Loucy (cell line): Measurements from ENCODE around the gene DDN.

Source experiments
- H2AFZ ChIP-seq: fragments of 200-600 bp; sonication (generic); 2 replicates; pipeline ENCODE4 v1.6.0; 2016; ENCODE audit warnings: antibody characterized with exemption, mild to moderate bottlenecking, low read length, moderate library complexity
- H3F3A ChIP-seq: fragments of 200-600 bp; 2 replicates; pipeline ENCODE4 v1.6.0; 2016; ENCODE audit warnings: antibody characterized with exemption, low read depth, mild to moderate bottlenecking
- H3K27me3 ChIP-seq: fragments of 200-600 bp; sonication (generic); 2 replicates; pipeline ENCODE4 v1.6.1; 2014; ENCODE audit warnings: low read length, mild to moderate bottlenecking; ENCODE audit not compliant: insufficient read depth, poor library complexity, severe bottlenecking
- H3K36me3 ChIP-seq: fragments of 200-600 bp; sonication (generic); 2 replicates; pipeline ENCODE4 v1.6.1; 2016; ENCODE audit warnings: low read length; ENCODE audit not compliant: insufficient read depth
- H3K4me1 ChIP-seq: fragments of 200-600 bp; sonication (generic); 2 replicates; pipeline ENCODE4 v1.5.1; 2014; ENCODE audit warnings: low read length, mild to moderate bottlenecking; ENCODE audit not compliant: insufficient read depth, poor library complexity, severe bottlenecking
- H3K4me2 ChIP-seq: fragments of 200-600 bp; sonication (generic); 2 replicates; pipeline ENCODE4 v1.6.0; 2014; ENCODE audit warnings: antibody characterized with exemption, low read length, low read depth, mild to moderate bottlenecking; ENCODE audit not compliant: poor library complexity, severe bottlenecking
- H3K4me3 ChIP-seq: fragments of 200-600 bp; sonication (generic); 2 replicates; pipeline ENCODE4 v1.5.1; 2014; ENCODE audit warnings: low read length, mild to moderate bottlenecking, mixed read lengths; ENCODE audit not compliant: poor library complexity, severe bottlenecking
- H3K79me2 ChIP-seq: fragments of 200-600 bp; sonication (generic); 2 replicates; pipeline ENCODE4 v1.6.1; 2014; ENCODE audit warnings: low read length; ENCODE audit not compliant: insufficient read depth
- H3K9ac ChIP-seq: fragments of 200-600 bp; sonication (generic); 2 replicates; pipeline ENCODE4 v1.6.0; 2014; ENCODE audit warnings: mild to moderate bottlenecking, low read depth, low read length, moderate library complexity; ENCODE audit not compliant: poor library complexity, severe bottlenecking
- H3K9me2 ChIP-seq: fragments of 200-600 bp; sonication (generic); replicated peaks from 2 replicates; pipeline ENCODE4 v1.6.1; 2016; ENCODE audit warnings: low read depth, low read length, mixed read lengths
- H3K9me3 ChIP-seq: fragments of 200-600 bp; sonication (generic); 2 replicates; pipeline ENCODE4 v1.6.1; 2014; ENCODE audit warnings: mild to moderate bottlenecking, antibody characterized with exemption, low read length, low read depth; ENCODE audit not compliant: insufficient read depth
- H4K20me1 ChIP-seq: fragments of 200-600 bp; sonication (generic); 2 replicates; pipeline ENCODE4 v1.6.0; 2014; ENCODE audit warnings: antibody characterized with exemption, low read length, mild to moderate bottlenecking; ENCODE audit not compliant: insufficient read depth, poor library complexity, severe bottlenecking
- CTCF ChIP-seq: fragments of 200-600 bp; sonication (generic); conservative IDR thresholded peaks from 2 replicates; pipeline ENCODE4 v1.5.1; 2014; ENCODE audit warnings: mild to moderate bottlenecking, antibody characterized with exemption, low read length
- EZH2phosphoT487 ChIP-seq: fragments of 200-600 bp; IDR thresholded peaks from 2 replicates; pipeline ENCODE4 v1.6.1; 2018; ENCODE audit warnings: antibody characterized with exemption, mild to moderate bottlenecking, moderate library complexity, borderline replicate concordance

Gene DDN

GRCh38 chr12:48999371-49000131 lies at the start of gene DDN:
TSS of gene DDN (minus strand) at chr12:48999375. CDS start at chr12:48999287, 88 bp downstream.
- Histone ChIP-seq H3K79me2 (no peaks in the 10 kb centered on the region), H2AFZ (peak within 1 kb of the TSS; percentile 80)

GRCh38 chr12:49048953-49049352 lies 49.8 kb upstream of the DDN start:
- no peak overlapping the region for H3K4me3 ChIP-seq
- H3K27me3 ChIP-seq, result no peaks in the 10 kb centered on the region
- H3K9me2 ChIP-seq, result no peaks in the 10 kb centered on the region
- no peak overlapping the region for H3K9ac ChIP-seq
- H3F3A ChIP-seq, result no peaks in the 10 kb centered on the region
- peaks cover 98% of the 10 kb centered on the region; the same call in 1 of the 2 replicates for H3K36me3 ChIP-seq
- no peak overlapping the region for H3K4me2 ChIP-seq
- no peak for TF ChIP-seq EZH2phosphoT487
- TF ChIP-seq CTCF, result no peak
- peaks cover 24% of the 10 kb centered on the region for H3K79me2 ChIP-seq
- no peaks in the 10 kb centered on the region for H3K4me1 ChIP-seq
- peaks cover 35% of the 10 kb centered on the region for H4K20me1 ChIP-seq
- H3K9me3 ChIP-seq, result no peaks in the 10 kb centered on the region
- H2AFZ ChIP-seq, result no peak overlapping the region

More at GRCh38 chr12:48999371-49000131, at the start of gene DDN:
- Histone ChIP-seq H3K4me3 (peak within 1 kb of the TSS; percentile 68), H3K4me2 (peak within 1 kb of the TSS; percentile 91), H3K36me3 (no peaks in the 10 kb centered on the region; the same call in 1 of the 2 replicates), H3K9me3 (no peaks in the 10 kb centered on the region), H3K27me3 (no peaks in the 10 kb centered on the region), H3K9me2 (no peaks in the 10 kb centered on the region), H3K4me1 (peaks cover 8% of the 10 kb centered on the region), H3F3A (no peaks in the 10 kb centered on the region), H4K20me1 (no peaks in the 10 kb centered on the region), H3K9ac (peak within 1 kb of the TSS; percentile 61)
- no peak for TF ChIP-seq EZH2phosphoT487
- TF ChIP-seq CTCF, result no peak; the same call in 1 of the 2 replicates

- no peak overlapping the region for H3K4me2 ChIP-seq
- H3K36me3 ChIP-seq, result peaks cover 98% of the 10 kb centered on the region; the same call in 1 of the 2 replicates
- no peaks in the 10 kb centered on the region for H3K27me3 ChIP-seq
- H2AFZ ChIP-seq, result no peak overlapping the region
- no peak overlapping the region for H3K9ac ChIP-seq
- H3K9me3 ChIP-seq, result no peaks in the 10 kb centered on the region
- TF ChIP-seq EZH2phosphoT487 (no peak), CTCF (no peak)
- H4K20me1 ChIP-seq, result peaks cover 18% of the 10 kb centered on the region
- no peak overlapping the region for H3K4me3 ChIP-seq
- no peaks in the 10 kb centered on the region for H3F3A ChIP-seq
- H3K9me2 ChIP-seq, result no peaks in the 10 kb centered on the region
- peaks cover 5% of the 10 kb centered on the region; the same call in 1 of the 2 replicates for H3K79me2 ChIP-seq
- H3K4me1 ChIP-seq, result no peaks in the 10 kb centered on the region
Measured at GRCh38 chr12:49046129-49046895, 47.1 kb upstream of the DDN start.
